Measurements from ENCODE around the gene NANS.

DNA sequence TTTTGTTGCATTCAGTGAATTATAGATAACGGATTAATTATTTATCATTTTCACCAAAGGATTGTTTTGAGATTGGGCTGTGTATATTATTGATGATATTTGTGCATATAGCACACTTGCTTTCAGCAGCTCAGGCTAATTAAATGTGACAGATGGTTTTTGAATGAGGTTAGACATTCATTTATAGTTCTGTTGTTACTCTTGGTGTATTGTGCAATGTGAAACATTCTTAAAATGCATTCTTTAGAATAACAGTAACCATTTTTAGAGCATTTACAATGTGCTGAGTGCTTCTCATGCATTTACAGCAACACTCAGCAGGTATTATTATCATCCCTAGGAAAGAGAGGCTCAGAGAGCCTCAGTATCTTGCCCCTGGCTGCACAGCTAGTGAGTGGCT is 23.8 kb downstream of the NANS start:
- TF ChIP-seq, protein P1, sequence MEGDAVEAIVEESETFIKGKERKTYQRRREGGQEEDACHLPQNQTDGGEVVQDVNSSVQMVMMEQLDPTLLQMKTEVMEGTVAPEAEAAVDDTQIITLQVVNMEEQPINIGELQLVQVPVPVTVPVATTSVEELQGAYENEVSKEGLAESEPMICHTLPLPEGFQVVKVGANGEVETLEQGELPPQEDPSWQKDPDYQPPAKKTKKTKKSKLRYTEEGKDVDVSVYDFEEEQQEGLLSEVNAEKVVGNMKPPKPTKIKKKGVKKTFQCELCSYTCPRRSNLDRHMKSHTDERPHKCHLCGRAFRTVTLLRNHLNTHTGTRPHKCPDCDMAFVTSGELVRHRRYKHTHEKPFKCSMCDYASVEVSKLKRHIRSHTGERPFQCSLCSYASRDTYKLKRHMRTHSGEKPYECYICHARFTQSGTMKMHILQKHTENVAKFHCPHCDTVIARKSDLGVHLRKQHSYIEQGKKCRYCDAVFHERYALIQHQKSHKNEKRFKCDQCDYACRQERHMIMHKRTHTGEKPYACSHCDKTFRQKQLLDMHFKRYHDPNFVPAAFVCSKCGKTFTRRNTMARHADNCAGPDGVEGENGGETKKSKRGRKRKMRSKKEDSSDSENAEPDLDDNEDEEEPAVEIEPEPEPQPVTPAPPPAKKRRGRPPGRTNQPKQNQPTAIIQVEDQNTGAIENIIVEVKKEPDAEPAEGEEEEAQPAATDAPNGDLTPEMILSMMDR (IDR thresholded peaks at IDR 0.05; ENCODE audit: insufficient read depth, low read length) = no peak
- TF ChIP-seq GABPA (IDR thresholded peaks at IDR 0.05; ENCODE audit: low read depth) (no peak), POLR2AphosphoS5 (IDR thresholded peaks at IDR 0.05; ENCODE audit: low read depth) (no peak)
- TF ChIP-seq, protein P2, sequence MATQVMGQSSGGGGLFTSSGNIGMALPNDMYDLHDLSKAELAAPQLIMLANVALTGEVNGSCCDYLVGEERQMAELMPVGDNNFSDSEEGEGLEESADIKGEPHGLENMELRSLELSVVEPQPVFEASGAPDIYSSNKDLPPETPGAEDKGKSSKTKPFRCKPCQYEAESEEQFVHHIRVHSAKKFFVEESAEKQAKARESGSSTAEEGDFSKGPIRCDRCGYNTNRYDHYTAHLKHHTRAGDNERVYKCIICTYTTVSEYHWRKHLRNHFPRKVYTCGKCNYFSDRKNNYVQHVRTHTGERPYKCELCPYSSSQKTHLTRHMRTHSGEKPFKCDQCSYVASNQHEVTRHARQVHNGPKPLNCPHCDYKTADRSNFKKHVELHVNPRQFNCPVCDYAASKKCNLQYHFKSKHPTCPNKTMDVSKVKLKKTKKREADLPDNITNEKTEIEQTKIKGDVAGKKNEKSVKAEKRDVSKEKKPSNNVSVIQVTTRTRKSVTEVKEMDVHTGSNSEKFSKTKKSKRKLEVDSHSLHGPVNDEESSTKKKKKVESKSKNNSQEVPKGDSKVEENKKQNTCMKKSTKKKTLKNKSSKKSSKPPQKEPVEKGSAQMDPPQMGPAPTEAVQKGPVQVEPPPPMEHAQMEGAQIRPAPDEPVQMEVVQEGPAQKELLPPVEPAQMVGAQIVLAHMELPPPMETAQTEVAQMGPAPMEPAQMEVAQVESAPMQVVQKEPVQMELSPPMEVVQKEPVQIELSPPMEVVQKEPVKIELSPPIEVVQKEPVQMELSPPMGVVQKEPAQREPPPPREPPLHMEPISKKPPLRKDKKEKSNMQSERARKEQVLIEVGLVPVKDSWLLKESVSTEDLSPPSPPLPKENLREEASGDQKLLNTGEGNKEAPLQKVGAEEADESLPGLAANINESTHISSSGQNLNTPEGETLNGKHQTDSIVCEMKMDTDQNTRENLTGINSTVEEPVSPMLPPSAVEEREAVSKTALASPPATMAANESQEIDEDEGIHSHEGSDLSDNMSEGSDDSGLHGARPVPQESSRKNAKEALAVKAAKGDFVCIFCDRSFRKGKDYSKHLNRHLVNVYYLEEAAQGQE (IDR thresholded peaks at IDR 0.05; ENCODE audit: insufficient replicate concordance, low read depth) = no peak

All from HL-60 (cell line).